SK-N-SH treated with all-trans-retinoic acid at 6 μM for 48 hours (cell line): ENCODE measurements around the gene KLHDC10.
"Not testable (repeated sequence)": the region's sequence is repeated elsewhere in the genome, so short reads cannot be mapped to it uniquely, and the experiment has no call there.

Experiments
- ATAC-seq: fragments of 200-7000 bp; cut with Tn5 transposase; 3 replicates; pipeline ENCODE4 v1.9.1; 2020; ENCODE audit warnings: mild to moderate bottlenecking, moderate library complexity
- ARNTL ChIP-seq: fragments of 450-650 bp; formaldehyde crosslinking; IDR thresholded peaks from 2 replicates; pipeline ENCODE4 v1.5.0; 2020; ENCODE audit warnings: low read depth, mild to moderate bottlenecking, moderate library complexity, borderline replicate concordance
- BACH2 ChIP-seq: fragments of 250-450 bp; sonication (Bioruptor Pico); IDR thresholded peaks from 2 replicates; pipeline ENCODE4 v1.9.0; 2021; ENCODE audit warnings: mild to moderate bottlenecking, borderline replicate concordance
- CSDC2 ChIP-seq: fragments of 250-450 bp; sonication (Bioruptor Pico); IDR thresholded peaks from 2 replicates; pipeline ENCODE4 v1.5.0; 2020; ENCODE audit warnings: mild to moderate bottlenecking, moderate library complexity
- CSRNP3 ChIP-seq: fragments of 250-450 bp; sonication (Bioruptor Pico); IDR thresholded peaks from 2 replicates; pipeline ENCODE4 v1.5.1; 2021; ENCODE audit warnings: mild to moderate bottlenecking, moderate library complexity
- ESRRG ChIP-seq: fragments of 250-450 bp; sonication (Bioruptor Pico); IDR thresholded peaks from 2 replicates; pipeline ENCODE4 v1.6.1; 2021; ENCODE audit warnings: mild to moderate bottlenecking
- GLIS3 ChIP-seq: fragments of 250-450 bp; sonication (Bioruptor Pico); IDR thresholded peaks from 2 replicates; pipeline ENCODE4 v1.5.0; 2020; ENCODE audit warnings: mild to moderate bottlenecking, moderate library complexity
- ISL1 ChIP-seq: fragments of 250-450 bp; sonication (Bioruptor Pico); IDR thresholded peaks from 2 replicates; pipeline ENCODE4 v2.1.2; 2022; ENCODE audit warnings: mild to moderate bottlenecking, moderate library complexity
- OSR1 ChIP-seq: fragments of 250-450 bp; sonication (Bioruptor Pico); IDR thresholded peaks from 2 replicates; pipeline ENCODE4 v1.8.0; 2022; ENCODE audit warnings: moderate library complexity, mild to moderate bottlenecking, inconsistent platforms
- POU6F1 ChIP-seq: fragments of 250-450 bp; sonication (Bioruptor Pico); IDR thresholded peaks from 2 replicates; pipeline ENCODE4 v1.8.0; 2021; ENCODE audit warnings: low read depth, mild to moderate bottlenecking, moderate library complexity, borderline replicate concordance
- PPARA ChIP-seq: fragments of 250-450 bp; sonication (Bioruptor Pico); IDR thresholded peaks from 2 replicates; pipeline ENCODE4 v1.5.0; 2020; ENCODE audit warnings: mild to moderate bottlenecking, borderline replicate concordance
- RARB ChIP-seq: fragments of 250-450 bp; sonication (Bioruptor Pico); IDR thresholded peaks from 2 replicates; pipeline ENCODE4 v1.8.0; 2021; ENCODE audit warnings: mild to moderate bottlenecking, moderate library complexity
- SNAI2 ChIP-seq: fragments of 250-450 bp; sonication (Bioruptor Pico); IDR thresholded peaks from 2 replicates; pipeline ENCODE4 v1.5.0; 2020; ENCODE audit warnings: mild to moderate bottlenecking, moderate library complexity
- TCF4 ChIP-seq: fragments of 250-450 bp; sonication (Bioruptor Pico); IDR thresholded peaks from 2 replicates; pipeline ENCODE4 v1.8.0; 2021; ENCODE audit warnings: mild to moderate bottlenecking, moderate library complexity, borderline replicate concordance
- TOX ChIP-seq: fragments of 250-450 bp; sonication (Bioruptor Pico); IDR thresholded peaks from 2 replicates; pipeline ENCODE4 v1.8.0; 2021; ENCODE audit warnings: mild to moderate bottlenecking, moderate library complexity, borderline replicate concordance
- ZC3H10 ChIP-seq: fragments of 250-450 bp; sonication (Bioruptor Pico); IDR thresholded peaks from 2 replicates; pipeline ENCODE4 v1.5.1; 2021; ENCODE audit warnings: mild to moderate bottlenecking, moderate library complexity
- ZFP3 ChIP-seq: fragments of 250-450 bp; sonication (Bioruptor Pico); IDR thresholded peaks from 2 replicates; pipeline ENCODE4 v1.5.0; 2020; ENCODE audit warnings: mild to moderate bottlenecking, moderate library complexity
- ZNF565 ChIP-seq: fragments of 450-650 bp; formaldehyde crosslinking; conservative IDR thresholded peaks from 2 replicates; pipeline ENCODE4 v1.5.0; 2020; ENCODE audit warnings: low read depth, mild to moderate bottlenecking, moderate library complexity
- ZNF70 ChIP-seq: fragments of 450-650 bp; formaldehyde crosslinking; IDR thresholded peaks from 2 replicates; pipeline ENCODE4 v1.5.0; 2020; ENCODE audit warnings: mild to moderate bottlenecking, moderate library complexity
- ZNF8 ChIP-seq: fragments of 450-650 bp; formaldehyde crosslinking; IDR thresholded peaks from 2 replicates; pipeline ENCODE4 v1.5.0; 2020; ENCODE audit warnings: mild to moderate bottlenecking, moderate library complexity
- TF ChIP-seq, protein P1 (sequence below): fragments of 250-450 bp; sonication (Bioruptor Pico); IDR thresholded peaks from 2 replicates; pipeline ENCODE4 v1.5.1; 2020; ENCODE audit warnings: low read depth, mild to moderate bottlenecking, moderate library complexity
- TF ChIP-seq, protein P2 (sequence below): fragments of 250-450 bp; sonication (Bioruptor Pico); IDR thresholded peaks from 2 replicates; pipeline ENCODE4 v1.8.0; 2020; ENCODE audit warnings: mild to moderate bottlenecking, moderate library complexity, borderline replicate concordance
- TF ChIP-seq, protein P3 (sequence below): fragments of 250-450 bp; sonication (Bioruptor Pico); IDR thresholded peaks from 2 replicates; pipeline ENCODE4 v1.5.0; 2020; ENCODE audit warnings: mild to moderate bottlenecking, moderate library complexity

The KLHDC10 gene

DNA sequence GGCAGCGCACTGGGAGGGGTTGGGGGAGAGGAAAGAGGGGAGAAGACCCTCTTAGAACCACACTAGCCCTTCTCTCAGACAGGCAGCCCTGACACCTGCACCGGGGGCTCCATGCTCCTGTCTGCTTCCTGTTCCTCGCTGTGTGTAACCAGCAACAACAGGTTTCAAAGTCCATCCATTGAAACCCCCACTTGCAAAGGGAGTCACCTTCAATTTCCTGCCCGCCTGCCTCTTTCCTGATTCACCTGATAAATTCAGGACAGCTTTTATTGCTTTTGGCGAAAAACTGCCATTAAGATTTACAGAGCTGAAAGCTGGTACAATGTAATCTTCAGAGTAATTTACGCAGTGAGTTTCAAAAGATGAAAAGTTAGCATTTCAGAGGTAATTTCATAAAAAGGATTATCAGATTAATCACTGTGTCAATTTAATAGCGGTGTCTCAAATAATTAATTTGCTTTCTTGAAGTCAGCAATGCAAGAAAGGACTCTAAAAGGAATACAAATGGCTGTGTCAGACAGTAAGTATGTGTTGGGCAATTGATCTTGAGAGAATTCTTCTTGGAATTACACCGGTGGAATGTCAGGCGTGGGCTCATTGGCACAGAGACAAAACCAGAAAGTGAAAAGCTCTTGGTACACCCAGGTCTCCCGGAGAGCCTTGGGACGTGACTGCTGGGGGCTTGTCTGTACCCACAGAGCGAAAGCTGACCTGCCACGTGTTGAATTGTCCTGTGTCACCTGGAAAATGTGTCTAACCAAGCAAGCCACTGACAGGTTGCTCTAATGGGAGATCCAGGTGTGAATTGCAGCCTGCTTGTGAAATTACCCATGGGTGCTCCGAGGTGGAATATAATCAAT lies 74.2 kb downstream of the KLHDC10 start:
- peak; percentile 59 for ATAC-seq
- TF ChIP-seq BACH2 (CRISPR knock-in tag) (no peak), ZFP3 (CRISPR knock-in tag) (no peak), TCF4 (CRISPR knock-in tag) (no peak), ZNF8 (no peak), GLIS3 (CRISPR knock-in tag) (no peak), ISL1 (CRISPR knock-in tag) (peak; percentile 99), CSDC2 (CRISPR knock-in tag) (no peak), ZC3H10 (CRISPR knock-in tag) (peak; percentile 92), POU6F1 (peak; percentile 98), OSR1 (no peak), ZNF565 (CRISPR knock-in tag) (no peak), RARB (no peak), ZNF70 (CRISPR knock-in tag) (no peak), TOX (0 out of 2 replicates have a peak, but pooled peaks have one; percentile 30), PPARA (CRISPR knock-in tag) (no peak), SNAI2 (no peak), ESRRG (CRISPR knock-in tag) (no peak)
- TF ChIP-seq, protein P1, sequence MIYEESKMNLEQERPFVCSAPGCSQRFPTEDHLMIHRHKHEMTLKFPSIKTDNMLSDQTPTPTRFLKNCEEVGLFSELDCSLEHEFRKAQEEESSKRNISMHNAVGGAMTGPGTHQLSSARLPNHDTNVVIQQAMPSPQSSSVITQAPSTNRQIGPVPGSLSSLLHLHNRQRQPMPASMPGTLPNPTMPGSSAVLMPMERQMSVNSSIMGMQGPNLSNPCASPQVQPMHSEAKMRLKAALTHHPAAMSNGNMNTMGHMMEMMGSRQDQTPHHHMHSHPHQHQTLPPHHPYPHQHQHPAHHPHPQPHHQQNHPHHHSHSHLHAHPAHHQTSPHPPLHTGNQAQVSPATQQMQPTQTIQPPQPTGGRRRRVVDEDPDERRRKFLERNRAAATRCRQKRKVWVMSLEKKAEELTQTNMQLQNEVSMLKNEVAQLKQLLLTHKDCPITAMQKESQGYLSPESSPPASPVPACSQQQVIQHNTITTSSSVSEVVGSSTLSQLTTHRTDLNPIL = 0 out of 2 replicates have a peak, but pooled peaks have one; percentile 49
- TF ChIP-seq, protein P2, sequence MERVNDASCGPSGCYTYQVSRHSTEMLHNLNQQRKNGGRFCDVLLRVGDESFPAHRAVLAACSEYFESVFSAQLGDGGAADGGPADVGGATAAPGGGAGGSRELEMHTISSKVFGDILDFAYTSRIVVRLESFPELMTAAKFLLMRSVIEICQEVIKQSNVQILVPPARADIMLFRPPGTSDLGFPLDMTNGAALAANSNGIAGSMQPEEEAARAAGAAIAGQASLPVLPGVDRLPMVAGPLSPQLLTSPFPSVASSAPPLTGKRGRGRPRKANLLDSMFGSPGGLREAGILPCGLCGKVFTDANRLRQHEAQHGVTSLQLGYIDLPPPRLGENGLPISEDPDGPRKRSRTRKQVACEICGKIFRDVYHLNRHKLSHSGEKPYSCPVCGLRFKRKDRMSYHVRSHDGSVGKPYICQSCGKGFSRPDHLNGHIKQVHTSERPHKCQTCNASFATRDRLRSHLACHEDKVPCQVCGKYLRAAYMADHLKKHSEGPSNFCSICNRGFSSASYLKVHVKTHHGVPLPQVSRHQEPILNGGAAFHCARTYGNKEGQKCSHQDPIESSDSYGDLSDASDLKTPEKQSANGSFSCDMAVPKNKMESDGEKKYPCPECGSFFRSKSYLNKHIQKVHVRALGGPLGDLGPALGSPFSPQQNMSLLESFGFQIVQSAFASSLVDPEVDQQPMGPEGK (CRISPR knock-in tag) = peak; percentile 60
- TF ChIP-seq, protein P3, sequence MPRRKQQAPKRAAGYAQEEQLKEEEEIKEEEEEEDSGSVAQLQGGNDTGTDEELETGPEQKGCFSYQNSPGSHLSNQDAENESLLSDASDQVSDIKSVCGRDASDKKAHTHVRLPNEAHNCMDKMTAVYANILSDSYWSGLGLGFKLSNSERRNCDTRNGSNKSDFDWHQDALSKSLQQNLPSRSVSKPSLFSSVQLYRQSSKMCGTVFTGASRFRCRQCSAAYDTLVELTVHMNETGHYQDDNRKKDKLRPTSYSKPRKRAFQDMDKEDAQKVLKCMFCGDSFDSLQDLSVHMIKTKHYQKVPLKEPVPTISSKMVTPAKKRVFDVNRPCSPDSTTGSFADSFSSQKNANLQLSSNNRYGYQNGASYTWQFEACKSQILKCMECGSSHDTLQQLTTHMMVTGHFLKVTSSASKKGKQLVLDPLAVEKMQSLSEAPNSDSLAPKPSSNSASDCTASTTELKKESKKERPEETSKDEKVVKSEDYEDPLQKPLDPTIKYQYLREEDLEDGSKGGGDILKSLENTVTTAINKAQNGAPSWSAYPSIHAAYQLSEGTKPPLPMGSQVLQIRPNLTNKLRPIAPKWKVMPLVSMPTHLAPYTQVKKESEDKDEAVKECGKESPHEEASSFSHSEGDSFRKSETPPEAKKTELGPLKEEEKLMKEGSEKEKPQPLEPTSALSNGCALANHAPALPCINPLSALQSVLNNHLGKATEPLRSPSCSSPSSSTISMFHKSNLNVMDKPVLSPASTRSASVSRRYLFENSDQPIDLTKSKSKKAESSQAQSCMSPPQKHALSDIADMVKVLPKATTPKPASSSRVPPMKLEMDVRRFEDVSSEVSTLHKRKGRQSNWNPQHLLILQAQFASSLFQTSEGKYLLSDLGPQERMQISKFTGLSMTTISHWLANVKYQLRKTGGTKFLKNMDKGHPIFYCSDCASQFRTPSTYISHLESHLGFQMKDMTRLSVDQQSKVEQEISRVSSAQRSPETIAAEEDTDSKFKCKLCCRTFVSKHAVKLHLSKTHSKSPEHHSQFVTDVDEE (CRISPR knock-in tag) = no peak

GRCh38 chr7:130145424-130146100 lies 75.2 kb downstream of the KLHDC10 start:
- no peak for TF ChIP-seq ZFP3 (CRISPR knock-in tag)
- no peak for TF ChIP-seq ARNTL
- no peak for TF ChIP-seq TOX
- TF ChIP-seq, protein P1 = no peak
- TF ChIP-seq, protein P2 (CRISPR knock-in tag) = no peak
- TF ChIP-seq ZC3H10 (CRISPR knock-in tag) = no peak
- TF ChIP-seq GLIS3 (CRISPR knock-in tag) = no peak
- no peak for TF ChIP-seq ZNF565 (CRISPR knock-in tag)
- TF ChIP-seq CSRNP3 (CRISPR knock-in tag) = no peak
- no peak for TF ChIP-seq PPARA (CRISPR knock-in tag)
- TF ChIP-seq ZNF8 = no peak
- no peak for TF ChIP-seq ESRRG (CRISPR knock-in tag)
- TF ChIP-seq ISL1 (CRISPR knock-in tag) = no peak
- no peak for TF ChIP-seq POU6F1
- TF ChIP-seq OSR1 = no peak
- TF ChIP-seq, all 23 proteins: peak for 0
- ATAC-seq = no peak

- ATAC-seq = not testable (repeated sequence)
Measured at GRCh38 chr7:130146142-130146541, 75.8 kb downstream of the KLHDC10 start.
